T1000 (cell line): ENCODE results near the gene TOMM20L.
"Not testable (repeated sequence)": the region's sequence is repeated elsewhere in the genome, so short reads cannot be mapped to it uniquely, and the experiment has no call there.

Source experiments
- DNase-seq: peaks from one replicate; lab custom pipeline; 2025; ENCODE audit warnings: mixed read lengths; lab: John Stamatoyannopoulos, UW

The TOMM20L gene

DNA sequence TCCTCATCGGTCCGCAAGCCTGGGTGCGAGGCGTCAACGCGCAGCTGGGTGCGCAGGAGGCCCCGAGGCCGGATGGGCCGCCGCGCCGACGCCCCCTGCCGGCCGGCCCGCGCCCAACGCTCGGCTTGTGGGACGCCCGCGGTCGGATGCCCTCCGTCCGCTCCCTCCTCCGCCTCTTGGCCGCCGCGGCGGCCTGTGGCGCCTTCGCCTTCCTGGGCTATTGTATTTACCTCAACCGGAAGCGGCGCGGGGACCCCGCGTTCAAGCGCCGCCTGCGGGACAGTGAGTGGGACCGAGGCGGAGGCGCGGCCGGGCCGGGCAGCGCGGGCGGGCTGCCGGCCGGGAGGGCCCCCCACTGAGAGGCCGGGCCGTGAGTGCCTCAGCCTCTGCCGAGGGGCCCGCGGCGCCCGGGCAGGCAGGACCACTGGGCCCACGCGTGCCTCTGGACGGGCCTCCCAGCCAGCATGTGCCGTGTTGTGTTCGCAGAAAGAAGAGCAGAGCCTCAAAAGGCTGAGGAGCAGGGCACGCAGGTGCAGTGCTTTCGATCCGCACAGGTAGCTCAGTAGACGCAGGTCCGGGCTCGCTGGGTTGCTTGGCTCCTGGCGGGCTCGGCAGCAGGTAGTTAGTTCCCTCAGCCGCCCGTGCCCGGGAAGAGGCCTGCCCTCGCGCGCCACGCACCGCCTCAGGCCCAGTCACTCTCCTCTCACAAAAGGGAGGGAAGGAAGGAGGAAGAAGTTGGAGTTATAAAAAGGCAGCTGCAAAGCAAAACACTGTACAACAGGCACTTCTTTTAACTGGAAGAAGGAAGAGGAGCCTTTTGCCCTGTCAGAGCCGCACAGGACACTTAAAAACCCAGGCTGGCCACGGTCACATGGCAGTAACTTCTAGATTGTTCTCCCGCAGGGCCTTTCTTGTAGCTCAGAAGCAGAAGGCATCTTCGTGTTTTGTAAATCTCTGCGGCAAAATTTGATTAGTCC is at the start of gene TOMM20L:
TSS of gene TOMM20L (plus strand) at position 119 of the 977 bp plus-strand sequence. CDS start at position 147, 28 bp downstream.
- no peak for DNase-seq

DNA sequence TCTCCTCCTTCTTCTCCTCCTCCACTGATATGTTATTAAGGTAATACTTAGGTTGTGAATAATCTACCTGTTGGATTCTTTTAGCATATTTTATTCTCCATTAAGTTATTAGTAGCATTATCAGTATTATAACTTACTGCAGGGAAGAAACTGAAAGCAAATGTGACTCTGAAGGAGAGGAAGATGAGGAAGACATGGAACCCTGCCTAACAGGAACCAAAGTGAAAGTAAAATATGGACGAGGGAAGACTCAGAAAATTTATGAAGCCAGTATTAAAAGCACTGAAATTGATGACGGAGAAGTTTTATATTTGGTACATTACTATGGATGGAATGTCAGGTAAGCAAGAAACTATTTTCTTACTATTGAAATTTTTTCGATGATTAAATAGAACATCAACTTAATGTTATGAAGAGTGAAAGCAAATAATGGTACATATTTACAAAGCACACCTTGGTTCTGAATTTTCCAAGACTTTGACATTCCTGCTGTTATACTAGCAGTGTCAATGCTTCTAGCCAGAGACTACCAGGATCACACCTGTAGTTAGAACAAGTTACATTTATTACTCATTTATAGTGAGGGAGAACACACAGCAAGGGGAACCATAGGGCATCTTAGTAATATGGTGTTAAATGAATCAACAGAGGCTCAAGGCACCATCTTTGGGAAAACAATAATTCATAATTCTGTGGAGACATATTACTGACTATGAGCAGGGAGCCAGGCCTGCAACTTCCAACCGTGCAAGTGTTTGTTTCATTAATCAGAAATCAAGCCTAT is 42.0 kb upstream of the TOMM20L start:
- no peak for DNase-seq

DNA sequence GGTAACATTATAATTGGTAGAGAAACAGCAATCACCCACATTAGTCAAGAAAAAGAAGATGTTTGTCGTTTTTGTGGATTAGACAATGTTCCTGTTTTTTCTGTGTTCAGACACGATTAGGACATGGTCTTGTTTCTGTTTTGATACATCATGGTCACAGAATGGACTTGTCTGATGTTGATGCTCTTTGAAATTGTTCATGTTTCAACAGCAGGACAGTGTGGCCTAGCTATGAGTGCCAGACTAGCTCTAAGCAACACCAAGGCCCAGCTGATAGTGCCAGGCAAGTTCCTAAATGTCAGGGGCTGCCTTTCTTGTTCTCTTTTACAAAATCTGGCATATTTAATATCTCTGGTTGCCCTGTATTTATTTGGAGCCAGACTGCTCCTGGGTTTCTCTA is 40.9 kb upstream of the TOMM20L start:
- no peak for DNase-seq

DNA sequence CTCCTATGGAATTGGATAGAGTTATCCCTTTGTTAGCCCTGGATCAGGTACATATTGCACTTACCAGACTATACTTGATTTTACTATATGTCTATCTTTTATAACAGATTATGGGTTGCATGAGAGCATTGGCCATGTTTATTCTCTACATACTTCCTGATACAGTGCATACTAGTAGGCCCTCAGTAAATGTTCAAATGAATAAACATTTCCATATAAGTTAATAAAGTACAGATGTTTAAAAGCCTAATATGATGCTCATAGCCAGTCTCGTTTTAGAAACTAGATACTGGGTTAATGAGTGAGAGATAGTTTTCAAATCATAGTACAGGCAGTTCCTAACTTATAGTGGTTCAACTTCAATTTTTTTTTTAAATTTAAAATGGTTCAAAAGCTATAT is 39.5 kb upstream of the TOMM20L start:
- DNase-seq, result no peak

DNA sequence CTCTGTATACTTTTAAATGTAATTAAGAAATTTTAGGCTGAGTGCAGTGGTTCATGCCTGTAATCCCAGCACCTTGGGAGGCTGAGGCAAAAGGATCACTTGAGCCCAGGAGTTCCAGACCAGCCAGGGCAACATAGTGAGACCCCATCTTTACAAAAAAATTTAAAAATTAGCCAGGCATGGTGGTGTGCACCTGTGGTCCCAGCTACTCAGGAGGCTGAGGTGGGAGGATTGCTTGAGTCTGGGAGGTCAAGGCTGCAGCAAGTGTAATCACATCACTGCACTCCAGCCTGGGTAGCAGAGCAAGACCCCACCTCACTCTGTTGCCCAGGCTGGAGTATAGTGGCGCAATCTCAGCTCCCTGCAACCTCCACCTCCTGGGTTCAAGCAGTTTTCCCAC is 33.5 kb upstream of the TOMM20L start:
- not testable (repeated sequence) for DNase-seq

DNA sequence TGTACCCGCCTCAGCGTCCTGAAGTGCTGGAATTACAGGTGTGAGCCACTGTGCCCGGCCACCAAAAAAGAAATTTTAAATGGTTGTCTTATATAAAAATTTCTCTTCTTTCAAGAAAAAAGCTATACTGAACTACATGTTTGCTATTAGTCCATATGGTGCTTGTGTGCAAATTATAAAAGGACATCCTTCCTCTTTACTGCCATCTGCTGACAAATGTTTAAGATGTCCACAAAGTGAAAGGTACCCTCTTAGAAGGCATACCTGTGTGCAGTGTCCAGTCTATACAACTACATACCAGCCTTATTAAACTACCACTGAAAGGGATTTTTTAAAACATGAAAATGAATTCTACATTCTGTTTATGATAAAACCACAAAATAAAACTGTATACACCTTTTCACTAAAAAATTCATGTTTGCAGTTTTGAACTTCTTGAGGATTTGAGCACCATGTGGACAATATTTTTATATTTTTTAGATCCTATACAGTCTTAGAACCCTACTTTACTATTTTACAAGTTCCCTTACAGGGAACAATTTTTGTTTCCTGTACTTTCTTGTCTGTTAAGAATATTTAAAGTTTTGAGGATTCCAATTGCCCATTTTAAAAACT is 32.8 kb upstream of the TOMM20L start:
- no peak for DNase-seq

DNA sequence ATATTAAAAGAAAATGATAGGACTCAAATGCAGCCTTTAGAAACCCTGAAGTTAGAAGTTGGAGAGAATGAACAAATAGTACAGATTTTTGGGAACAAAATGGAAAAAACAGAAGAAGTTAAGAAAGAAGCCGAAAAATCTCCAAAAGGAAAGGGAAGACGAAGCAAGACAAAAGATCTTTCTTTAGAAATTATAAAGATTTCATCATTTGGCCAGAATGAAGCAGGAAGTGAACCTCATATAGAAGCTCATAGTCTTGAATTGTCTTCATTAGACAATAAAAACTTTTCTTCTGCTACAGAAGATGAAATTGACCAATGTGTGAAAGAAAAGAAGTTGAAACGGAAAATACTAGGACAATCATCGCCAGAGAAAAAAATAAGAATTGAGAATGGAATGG is 31.4 kb upstream of the TOMM20L start:
- DNase-seq, result no peak

DNA sequence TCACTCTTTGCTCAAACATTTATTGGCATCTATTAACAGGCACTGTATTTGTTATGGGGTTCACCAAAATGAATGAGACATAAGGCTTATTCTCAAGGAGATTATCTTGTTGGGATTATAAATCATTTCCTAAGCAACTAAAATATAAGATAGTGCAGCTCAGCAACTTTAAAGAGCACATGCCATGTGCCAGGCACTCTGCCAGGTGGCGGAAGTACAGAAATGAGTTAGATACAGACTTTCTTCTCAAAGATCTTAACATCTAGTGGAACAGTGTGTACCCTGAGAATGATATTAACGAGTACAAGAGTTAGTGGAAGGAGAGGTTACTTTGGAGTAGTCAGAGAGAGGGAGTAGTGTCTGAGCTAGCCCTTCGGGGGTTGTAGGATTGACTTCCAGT is 28.4 kb upstream of the TOMM20L start:
- DNase-seq, result no peak

DNA sequence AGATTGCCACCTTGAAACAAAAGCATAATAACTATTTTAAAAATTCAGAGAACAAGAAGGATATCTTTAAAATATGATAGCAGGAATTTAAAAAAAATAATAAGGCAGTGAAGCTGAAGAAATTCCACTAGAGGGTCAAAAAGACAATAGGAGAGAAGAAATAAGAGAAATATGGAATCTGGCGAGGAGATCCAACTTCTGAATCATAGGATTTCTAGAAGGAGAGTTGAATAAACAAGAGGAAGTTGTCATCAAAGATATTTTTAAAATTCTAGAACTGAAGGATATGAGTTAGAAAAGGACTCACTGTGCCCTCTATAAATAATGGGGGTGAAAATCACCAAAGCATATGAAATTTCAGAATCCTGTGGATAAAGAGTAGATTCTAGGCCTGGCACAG is 26.8 kb upstream of the TOMM20L start:
- DNase-seq, result no peak

DNA sequence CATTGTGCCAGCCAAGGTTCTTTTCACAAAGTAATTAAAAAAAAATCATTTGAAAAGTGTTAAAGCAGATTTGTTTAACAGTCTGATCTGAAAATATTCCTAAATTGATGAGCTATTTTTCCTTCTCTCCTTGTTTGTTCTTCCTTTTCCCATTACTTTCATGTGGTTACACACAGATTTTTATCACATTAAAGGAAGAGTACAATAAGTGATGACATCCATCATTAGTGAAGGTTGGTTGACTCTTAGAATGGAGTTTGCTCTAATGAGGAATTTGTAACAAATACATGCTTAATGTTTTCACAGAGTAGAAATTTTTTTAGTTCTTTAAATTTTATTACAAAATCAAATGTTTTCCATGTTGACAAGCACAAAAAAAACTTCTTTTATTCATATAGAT is 18.9 kb upstream of the TOMM20L start:
- DNase-seq, result no peak

DNA sequence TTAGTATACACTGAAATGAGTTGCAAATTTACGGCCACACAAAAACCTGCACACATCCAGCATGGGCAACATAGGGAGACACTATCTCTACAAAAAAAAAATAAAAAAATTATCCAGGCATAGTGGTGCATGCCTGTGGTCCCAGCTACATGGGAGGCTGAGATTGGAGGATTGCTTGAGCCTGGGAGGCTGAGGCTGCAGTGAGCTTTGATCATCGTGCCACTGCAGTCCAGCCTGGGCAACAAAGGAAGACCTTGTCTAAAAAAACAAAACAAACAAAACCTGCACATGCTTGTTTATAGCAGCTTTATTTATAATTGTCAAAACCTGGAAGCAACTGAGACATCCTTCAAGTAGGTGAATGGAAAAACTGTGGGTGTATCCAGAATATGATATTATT is 4.9 kb upstream of the TOMM20L start:
- DNase-seq, result no peak

DNA sequence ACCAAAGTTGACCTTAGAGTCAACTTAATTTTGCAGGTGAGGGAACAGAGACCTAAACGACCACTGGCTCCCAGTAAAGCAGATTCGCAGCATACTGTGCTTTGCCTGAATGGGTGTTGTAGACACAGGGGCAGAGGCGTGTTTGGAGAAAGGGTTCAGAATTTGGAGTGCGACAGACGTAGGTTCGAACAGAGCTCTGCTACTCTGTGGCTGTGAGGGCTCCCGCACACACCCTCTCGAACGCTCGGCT is 243 bp upstream of the TOMM20L start:
- no peak for DNase-seq

DNA sequence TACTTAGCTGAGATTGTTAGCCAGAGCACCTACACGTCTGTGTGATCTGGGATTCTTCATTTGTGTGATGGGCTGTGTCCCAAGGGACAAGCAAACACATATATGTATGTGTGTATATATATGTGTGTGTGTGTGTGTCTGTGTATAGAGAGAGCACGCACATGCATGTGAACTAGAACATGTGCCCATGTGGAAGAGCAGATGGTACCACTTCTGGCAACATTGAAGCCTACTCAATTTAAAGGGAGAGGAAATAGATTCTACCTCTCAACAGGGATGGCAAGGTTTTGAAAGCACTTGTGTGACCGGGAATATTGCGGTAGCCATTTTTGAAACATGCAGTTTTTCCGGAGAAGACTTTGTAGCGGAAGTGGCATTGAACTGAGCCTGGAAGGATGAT is 1.4 kb downstream of the TOMM20L start:
- DNase-seq, result no peak

DNA sequence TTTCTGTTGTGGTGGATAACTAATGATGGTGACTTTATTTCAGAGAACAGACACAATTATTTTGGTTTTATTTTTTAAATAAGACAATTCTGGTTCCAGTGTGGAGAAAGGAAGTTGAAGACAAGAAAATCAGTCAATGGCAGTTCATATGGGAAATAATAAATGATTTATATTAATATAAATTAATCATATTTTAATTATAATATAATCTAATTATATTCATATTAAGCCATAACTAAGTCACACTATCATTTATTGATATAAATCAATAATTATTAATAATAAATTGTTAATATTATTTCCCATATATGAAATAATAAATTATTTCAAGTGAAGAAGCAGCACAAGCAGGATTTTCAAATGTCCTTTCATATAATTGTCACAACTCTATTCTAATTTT is 2.8 kb downstream of the TOMM20L start:
- DNase-seq, result no peak

DNA sequence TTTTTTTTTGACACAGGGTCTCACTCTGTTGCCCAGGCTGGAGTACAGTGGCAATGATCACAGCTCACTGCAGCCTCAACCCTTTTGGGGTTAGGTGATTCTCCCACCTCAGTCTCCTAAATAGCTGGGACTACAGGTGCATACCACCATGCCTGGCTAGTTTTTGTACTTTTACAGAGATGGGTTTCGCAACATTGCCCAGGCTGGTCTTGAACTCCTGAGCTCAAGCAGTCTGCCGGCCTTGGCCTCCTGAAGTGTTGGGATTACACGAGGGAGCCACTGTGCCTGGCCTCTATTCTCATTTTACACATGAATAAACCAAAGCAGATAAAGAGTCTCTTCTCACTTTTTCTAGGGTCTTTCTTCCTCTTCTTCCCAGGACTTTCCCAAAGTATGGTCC is 3.2 kb downstream of the TOMM20L start:
- no peak for DNase-seq

DNA sequence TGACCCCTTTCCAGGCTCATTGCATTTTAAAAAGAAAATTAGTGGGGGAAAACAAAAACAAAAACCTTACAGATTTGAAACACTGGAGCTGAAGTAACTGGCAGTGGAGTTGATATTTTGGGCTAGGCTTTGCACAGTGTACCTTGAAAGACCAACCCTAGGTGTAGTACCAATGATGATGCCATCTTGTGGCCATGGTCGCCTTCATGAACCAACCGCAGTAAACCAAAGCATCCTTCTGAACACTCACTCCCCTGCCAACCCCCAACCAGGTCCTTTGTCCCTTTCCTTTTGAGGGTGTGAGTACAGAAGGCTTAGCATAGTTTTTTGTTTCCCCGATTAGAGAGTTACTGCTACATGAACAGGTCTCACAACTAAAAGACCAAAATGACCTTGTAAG is 5.9 kb downstream of the TOMM20L start:
- no peak for DNase-seq

DNA sequence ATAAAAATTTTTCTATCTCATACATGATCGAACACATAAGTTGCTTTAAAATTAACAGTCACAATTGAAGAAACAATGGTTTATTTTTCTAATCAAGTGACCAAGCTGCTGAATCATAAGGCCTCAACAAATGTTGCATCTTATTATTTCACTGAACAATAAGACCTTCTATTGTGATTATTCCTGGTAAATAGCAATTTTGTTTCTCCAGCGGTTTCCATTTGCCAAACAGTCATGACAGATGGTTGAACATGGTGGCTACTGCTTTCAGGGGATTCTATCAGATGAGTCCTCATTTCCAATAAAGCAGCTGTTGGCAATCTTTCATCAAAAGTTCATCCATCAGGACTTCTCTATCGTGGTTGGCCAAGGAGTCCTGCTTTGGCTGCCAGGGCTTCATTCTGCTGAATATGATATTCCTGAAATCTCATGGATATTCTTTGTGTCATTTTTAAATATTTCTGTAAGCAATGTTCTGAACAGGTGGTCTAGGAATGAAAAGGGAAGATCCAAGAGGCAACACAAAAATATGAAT is 13.0 kb downstream of the TOMM20L start:
- DNase-seq, result no peak

DNA sequence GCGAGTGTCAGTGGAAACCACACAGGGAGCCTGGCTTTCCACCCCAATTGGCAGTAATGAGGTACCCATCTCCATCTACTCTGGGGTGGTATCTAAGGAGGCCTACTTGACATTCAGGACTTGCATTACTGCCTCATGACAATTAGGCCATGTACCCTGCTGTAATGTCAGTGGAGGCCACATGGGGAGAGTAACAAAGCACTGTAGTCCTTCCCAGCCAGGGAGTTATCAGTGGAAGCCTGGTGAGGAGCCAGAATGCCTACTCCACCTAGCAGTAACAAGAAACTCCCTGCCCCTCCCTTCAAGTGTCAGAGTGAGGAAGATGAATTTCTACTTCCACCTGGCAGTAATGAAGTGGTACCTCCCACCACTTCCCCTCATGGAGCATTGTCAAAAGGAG is 19.1 kb downstream of the TOMM20L start:
- DNase-seq, result no peak

DNA sequence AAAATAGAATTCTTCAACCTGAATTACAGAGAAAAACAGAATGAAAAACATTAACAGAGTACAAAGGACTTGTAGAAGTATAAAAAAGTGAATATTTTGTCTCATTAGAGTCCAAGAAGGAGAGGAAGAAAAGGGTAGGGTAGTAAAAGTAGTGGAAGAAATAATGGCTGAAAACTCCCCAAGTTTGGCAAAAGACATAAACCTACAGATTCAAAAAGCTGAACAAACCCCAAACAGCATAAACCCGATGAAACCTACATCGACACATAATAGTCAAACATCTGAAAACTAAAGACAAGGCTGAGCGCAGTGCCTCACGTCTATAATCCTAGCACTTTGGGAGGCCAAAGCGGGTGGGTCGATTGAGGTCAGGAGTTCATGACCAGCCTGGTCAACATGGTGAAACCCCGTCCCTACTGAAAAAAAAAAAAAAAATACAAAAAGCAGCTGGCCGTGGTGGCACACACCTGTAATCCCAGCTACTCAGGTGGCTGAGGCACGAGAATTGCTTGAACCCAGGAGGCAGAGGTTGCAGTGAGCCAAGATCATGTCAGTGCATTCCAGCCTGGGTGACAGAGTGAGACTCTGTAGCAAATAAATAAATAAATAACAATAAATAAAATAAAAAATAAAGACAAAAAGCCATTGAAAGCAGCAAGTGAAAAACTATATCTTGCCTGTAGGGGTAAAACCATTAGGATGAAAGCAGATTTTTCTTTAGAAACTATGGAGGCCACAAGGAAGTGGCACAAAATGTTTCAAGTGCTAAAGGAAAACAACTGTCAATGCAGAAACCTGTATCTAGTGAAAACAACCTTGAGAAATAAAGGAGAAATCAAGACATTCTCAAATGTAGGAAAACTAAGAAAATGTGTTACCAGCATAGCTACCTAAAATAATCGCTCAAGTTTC is 20.2 kb downstream of the TOMM20L start:
- DNase-seq, result no peak

DNA sequence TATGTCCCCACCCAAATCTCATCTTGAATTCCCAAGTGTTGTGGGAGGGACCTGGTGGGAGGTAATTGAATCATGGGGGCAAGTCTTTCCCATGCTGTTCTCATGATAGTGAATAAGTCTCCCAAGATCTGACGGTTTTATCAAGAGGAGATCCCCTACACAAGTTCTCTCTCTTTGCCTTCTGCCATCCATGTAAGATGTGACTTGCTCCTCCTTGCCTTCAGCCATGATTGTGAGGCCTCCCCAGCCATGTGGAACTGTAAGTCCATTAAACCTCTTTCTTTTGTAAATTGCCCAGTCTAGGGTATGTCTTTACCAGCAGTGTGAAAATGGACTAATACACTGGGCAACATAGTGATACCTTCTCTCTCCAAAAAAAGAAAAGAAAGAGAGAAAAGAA is 21.2 kb downstream of the TOMM20L start:
- DNase-seq, result not testable (repeated sequence)

DNA sequence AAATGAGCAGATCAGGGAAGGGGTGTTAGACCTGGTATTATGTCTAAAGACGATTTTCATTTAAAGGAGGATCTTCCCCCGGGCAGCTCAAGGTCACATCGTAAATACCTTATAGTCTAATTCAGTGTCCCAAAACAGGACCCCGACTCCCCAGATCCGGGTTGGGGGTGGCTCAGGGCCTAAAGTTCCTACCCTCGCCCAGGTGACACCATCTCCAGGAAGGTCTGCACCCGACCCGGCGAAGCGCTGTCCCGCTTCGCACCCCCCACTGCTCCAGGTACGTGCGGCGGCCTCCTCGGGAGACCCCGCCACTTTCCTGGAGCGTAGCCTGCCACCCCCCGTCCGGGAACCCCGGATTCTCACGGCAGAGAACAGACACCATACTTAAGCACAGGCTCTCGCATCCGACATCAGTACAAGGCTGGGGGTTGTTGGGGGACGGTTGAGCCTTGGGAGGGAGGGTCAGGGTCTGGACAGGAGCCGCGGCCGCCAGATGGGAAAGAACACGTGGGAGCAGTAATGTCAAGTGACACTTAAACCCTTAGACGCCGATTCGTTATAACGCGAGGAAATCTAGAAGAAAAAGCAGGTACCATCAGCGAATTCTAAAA is 31.0 kb downstream of the TOMM20L start:
- DNase-seq, result peak; percentile 33
